OCI-LY3 (cell line): Measurements from ENCODE around the gene CSRNP3.

Source experiments
- H2AFZ ChIP-seq: fragments of 200-600, 300-600 bp; shearing (Covaris generic); 2 replicates; pipeline ENCODE4 v1.6.0; 2014; ENCODE audit warnings: antibody characterized with exemption, low read depth, low read length
- H3K27ac ChIP-seq: fragments of 200-600, 300-600 bp; sonication (generic); 2 replicates; pipeline ENCODE4 v1.5.1; 2014; ENCODE audit warnings: mild to moderate bottlenecking, low read length, moderate library complexity, mixed read lengths
- H3K27me3 ChIP-seq: fragments of 200-600, 300-600 bp; sonication (generic); 2 replicates; pipeline ENCODE4 v1.6.1; 2014; ENCODE audit warnings: low read depth, low read length, mixed read lengths
- H3K36me3 ChIP-seq: fragments of 200-600, 300-600 bp; sonication (generic); replicated peaks from 2 replicates; pipeline ENCODE3; 2014; ENCODE audit warnings: low read depth, low read length, mixed read lengths
- H3K4me1 ChIP-seq: fragments of 300-600, 200-600 bp; sonication (generic); 2 replicates; pipeline ENCODE4 v1.6.1; 2014; ENCODE audit warnings: low read length, mixed read lengths
- H3K4me2 ChIP-seq: fragments of 200-600, 300-600 bp; sonication (generic); 2 replicates; pipeline ENCODE4 v1.6.1; 2014; ENCODE audit warnings: low read length, mixed read lengths
- H3K4me3 ChIP-seq: fragments of 300-600, 200-600 bp; sonication (generic); 2 replicates; pipeline ENCODE4 v1.5.1; 2014; ENCODE audit warnings: antibody characterized with exemption, mild to moderate bottlenecking, low read length, moderate library complexity
- H3K79me2 ChIP-seq: fragments of 300-600, 200-600 bp; shearing (Covaris generic); 2 replicates; pipeline ENCODE4 v1.6.1; 2014; ENCODE audit warnings: mild to moderate bottlenecking, low read length, mixed read lengths
- H3K9ac ChIP-seq: fragments of 300-600, 200-600 bp; shearing (Covaris generic); 2 replicates; pipeline ENCODE4 v1.6.0; 2014; ENCODE audit warnings: mild to moderate bottlenecking, low read length, moderate library complexity
- H3K9me3 ChIP-seq: fragments of 200-600, 300-600 bp; shearing (Covaris generic); 2 replicates; pipeline ENCODE4 v1.6.1; 2014; ENCODE audit warnings: low read length, mixed read lengths; ENCODE audit not compliant: insufficient read depth
- H4K20me1 ChIP-seq: fragments of 200-600, 300-600 bp; sonication (generic); 2 replicates; pipeline ENCODE4 v1.6.1; 2016; ENCODE audit warnings: low read length, mixed read lengths; ENCODE audit not compliant: insufficient read depth
- EZH2phosphoT487 ChIP-seq: fragments of 200-600 bp; shearing (Covaris generic); IDR thresholded peaks from 2 replicates; pipeline ENCODE4 v1.6.1; 2018; ENCODE audit warnings: antibody characterized with exemption, mixed run types, low read depth
- TF ChIP-seq, protein P1 (sequence below): fragments of 200-600, 300-600 bp; sonication (generic); IDR thresholded peaks from 2 replicates; pipeline ENCODE4 v1.5.1; 2014; ENCODE audit warnings: antibody characterized with exemption, low read length, low read depth

CSRNP3 gene

DNA sequence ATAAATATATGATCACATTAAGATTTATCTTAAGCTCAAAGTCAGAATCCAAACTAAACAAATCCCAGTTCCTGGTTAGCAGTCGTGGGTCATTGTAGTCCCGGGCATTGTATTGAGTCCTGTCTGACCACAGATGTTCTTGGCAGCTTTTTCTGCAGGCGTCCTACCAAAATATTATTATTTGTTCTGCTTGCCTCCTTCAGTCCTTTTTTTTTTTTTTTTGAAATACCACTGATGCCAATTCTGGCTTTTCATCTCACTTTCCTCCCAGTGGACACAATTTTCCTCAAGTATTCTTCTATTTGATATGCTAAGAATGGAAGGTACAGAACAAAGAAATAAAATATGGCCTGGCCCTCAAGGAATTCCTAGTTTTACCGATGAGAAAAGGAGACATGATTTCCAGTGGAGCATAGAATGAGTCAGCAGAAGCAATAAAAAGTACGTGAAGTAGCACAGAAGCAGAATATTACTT lies 151.6 kb downstream of the CSRNP3 start:
- TF ChIP-seq EZH2phosphoT487: no peak
- TF ChIP-seq, protein P1, sequence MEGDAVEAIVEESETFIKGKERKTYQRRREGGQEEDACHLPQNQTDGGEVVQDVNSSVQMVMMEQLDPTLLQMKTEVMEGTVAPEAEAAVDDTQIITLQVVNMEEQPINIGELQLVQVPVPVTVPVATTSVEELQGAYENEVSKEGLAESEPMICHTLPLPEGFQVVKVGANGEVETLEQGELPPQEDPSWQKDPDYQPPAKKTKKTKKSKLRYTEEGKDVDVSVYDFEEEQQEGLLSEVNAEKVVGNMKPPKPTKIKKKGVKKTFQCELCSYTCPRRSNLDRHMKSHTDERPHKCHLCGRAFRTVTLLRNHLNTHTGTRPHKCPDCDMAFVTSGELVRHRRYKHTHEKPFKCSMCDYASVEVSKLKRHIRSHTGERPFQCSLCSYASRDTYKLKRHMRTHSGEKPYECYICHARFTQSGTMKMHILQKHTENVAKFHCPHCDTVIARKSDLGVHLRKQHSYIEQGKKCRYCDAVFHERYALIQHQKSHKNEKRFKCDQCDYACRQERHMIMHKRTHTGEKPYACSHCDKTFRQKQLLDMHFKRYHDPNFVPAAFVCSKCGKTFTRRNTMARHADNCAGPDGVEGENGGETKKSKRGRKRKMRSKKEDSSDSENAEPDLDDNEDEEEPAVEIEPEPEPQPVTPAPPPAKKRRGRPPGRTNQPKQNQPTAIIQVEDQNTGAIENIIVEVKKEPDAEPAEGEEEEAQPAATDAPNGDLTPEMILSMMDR: no peak
- Histone ChIP-seq H3K4me3 (no peak overlapping the region), H3K4me2 (no peak overlapping the region), H2AFZ (no peak overlapping the region), H3K4me1 (no peaks in the 10 kb centered on the region), H4K20me1 (no peaks in the 10 kb centered on the region), H3K27ac (no peak overlapping the region), H3K79me2 (no peaks in the 10 kb centered on the region), H3K36me3 (no peaks in the 10 kb centered on the region), H3K27me3 (no peaks in the 10 kb centered on the region), H3K9me3 (no peaks in the 10 kb centered on the region), H3K9ac (no peak overlapping the region)

DNA sequence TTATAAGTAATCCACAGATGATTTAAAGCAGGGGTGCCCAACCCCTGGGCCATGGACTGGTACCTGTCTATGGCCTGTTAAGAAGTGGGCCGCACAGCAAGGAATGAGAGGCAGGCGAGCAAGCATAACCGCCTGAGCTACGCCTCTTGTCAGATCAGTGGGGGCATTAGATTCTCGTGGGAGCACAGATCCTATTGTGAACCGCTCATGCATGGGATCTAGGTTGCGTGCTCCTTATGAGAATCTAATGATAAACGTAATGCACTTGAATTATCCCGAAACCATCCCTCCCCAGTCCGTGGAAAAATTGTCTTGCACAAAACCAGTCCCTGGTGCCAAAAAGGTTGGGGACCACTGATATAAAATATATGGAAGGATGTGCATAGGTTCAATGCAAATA lies 153.7 kb downstream of the CSRNP3 start:
- no peak overlapping the region for H3K9ac ChIP-seq
- no peaks in the 10 kb centered on the region for H3K36me3 ChIP-seq
- H2AFZ ChIP-seq: no peak overlapping the region
- no peaks in the 10 kb centered on the region for H3K9me3 ChIP-seq
- no peak overlapping the region for H3K4me2 ChIP-seq
- no peak overlapping the region for H3K4me3 ChIP-seq
- no peaks in the 10 kb centered on the region for H3K79me2 ChIP-seq
- H3K27ac ChIP-seq: no peak overlapping the region
- no peaks in the 10 kb centered on the region for H4K20me1 ChIP-seq
- peaks cover 8% of the 10 kb centered on the region for H3K4me1 ChIP-seq
- H3K27me3 ChIP-seq: no peaks in the 10 kb centered on the region
- TF ChIP-seq EZH2phosphoT487: no peak
- TF ChIP-seq, protein P1: no peak

DNA sequence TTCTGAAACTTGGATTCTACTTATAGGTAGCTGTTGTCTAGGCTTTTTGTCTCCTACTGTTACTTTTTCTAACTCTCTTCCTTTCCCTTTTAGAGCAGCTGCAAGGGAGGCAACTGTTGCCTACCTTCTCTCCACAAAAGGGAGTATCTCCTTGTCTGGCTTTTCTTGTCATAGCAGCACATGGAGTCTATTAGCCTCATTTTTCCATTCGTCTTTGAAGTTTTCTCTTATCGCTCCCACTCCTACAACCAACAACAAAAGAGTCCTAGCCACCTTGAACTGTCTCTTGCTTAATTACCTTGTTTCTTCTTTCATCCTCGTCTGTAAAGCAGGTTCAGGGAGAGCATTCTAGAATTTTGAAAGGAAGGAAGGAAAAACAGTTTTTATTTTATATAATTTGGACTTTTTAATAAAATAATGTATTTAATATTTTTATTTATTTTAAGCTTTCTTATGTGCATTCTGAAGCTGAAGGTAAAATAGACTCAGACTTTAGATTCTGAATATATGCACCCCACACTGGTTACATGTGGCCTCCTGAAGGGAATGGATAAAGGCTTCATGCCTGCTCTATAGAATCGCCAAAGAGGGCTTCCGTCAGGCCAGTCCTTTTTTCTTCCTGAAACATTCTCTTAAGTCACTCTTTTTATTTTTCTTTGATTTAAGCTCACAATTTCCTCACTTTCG lies 154.4 kb downstream of the CSRNP3 start:
- Histone ChIP-seq H3K36me3 (no peaks in the 10 kb centered on the region), H2AFZ (no peak overlapping the region), H3K9me3 (no peaks in the 10 kb centered on the region), H3K4me1 (peaks cover 8% of the 10 kb centered on the region), H3K27ac (no peak overlapping the region), H3K27me3 (no peaks in the 10 kb centered on the region), H3K4me2 (no peak overlapping the region), H3K9ac (no peak overlapping the region), H3K4me3 (no peak overlapping the region), H4K20me1 (no peaks in the 10 kb centered on the region), H3K79me2 (no peaks in the 10 kb centered on the region)
- TF ChIP-seq EZH2phosphoT487: no peak
- TF ChIP-seq, protein P1: no peak

DNA sequence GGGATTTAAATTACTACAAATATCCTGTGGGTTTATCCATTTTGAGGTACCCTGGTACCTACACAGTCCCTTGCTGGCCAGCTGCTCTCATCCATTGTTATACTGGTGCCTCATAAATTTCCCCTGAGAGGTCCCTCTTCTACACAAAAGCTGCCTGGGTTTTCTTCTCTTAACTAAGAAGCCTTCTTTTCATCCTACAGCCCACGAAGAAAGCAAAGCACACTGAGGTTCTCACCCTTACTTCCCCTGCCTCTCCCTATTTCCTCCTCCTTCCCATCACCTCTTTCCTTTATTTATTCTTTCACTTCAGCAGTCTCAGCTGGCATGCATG lies 154.9 kb downstream of the CSRNP3 start:
- Histone ChIP-seq H3K79me2 (no peaks in the 10 kb centered on the region), H3K9ac (no peak overlapping the region), H4K20me1 (no peaks in the 10 kb centered on the region), H3K4me3 (no peak overlapping the region), H3K27me3 (no peaks in the 10 kb centered on the region), H3K36me3 (no peaks in the 10 kb centered on the region), H3K27ac (no peak overlapping the region), H3K4me1 (peaks cover 8% of the 10 kb centered on the region), H3K4me2 (no peak overlapping the region), H3K9me3 (no peaks in the 10 kb centered on the region), H2AFZ (no peak overlapping the region)
- TF ChIP-seq EZH2phosphoT487: no peak
